Non-pigmented ciliary epithelial cell (primary cell): ENCODE data around the gene CREBBP.

Source experiments
- DNase-seq: peaks from one replicate; pipeline ENCODE4 v3.0.0-alpha.2; 2010; ENCODE audit warnings: low read depth

Gene CREBBP

GRCh38 chr16:3824121-3824795 lies 56.3 kb downstream of the CREBBP start:
- no peak for DNase-seq

- no peak for DNase-seq
Measured at GRCh38 chr16:3823427-3823826, 57.1 kb downstream of the CREBBP start.

- no peak for DNase-seq
Measured at GRCh38 chr16:3822366-3823045, 58.0 kb downstream of the CREBBP start.

- no peak for DNase-seq
Measured at GRCh38 chr16:3821184-3821583, 59.3 kb downstream of the CREBBP start.

- peak; percentile 92 for DNase-seq
Measured at GRCh38 chr16:3819746-3820724, 60.5 kb downstream of the CREBBP start.

- DNase-seq, result no peak
Measured at GRCh38 chr16:3819175-3819527, 61.4 kb downstream of the CREBBP start.

- no peak for DNase-seq
Measured at GRCh38 chr16:3816326-3816725, 64.2 kb downstream of the CREBBP start.

GRCh38 chr16:3814755-3815154 lies 65.8 kb downstream of the CREBBP start:
- DNase-seq, result no peak

- DNase-seq, result no peak
Measured at GRCh38 chr16:3812469-3813172, 67.9 kb downstream of the CREBBP start.

- no peak for DNase-seq
Measured at GRCh38 chr16:3810818-3811217, 69.7 kb downstream of the CREBBP start.

- DNase-seq, result no peak
Measured at GRCh38 chr16:3810198-3810664, 70.3 kb downstream of the CREBBP start.

- DNase-seq, result no peak
Measured at GRCh38 chr16:3808308-3809063, 72.0 kb downstream of the CREBBP start.

- no peak for DNase-seq
Measured at GRCh38 chr16:3807425-3808123, 72.9 kb downstream of the CREBBP start.

GRCh38 chr16:3804426-3805016 lies 76.0 kb downstream of the CREBBP start:
- DNase-seq, result no peak

GRCh38 chr16:3800477-3801270 lies 79.8 kb downstream of the CREBBP start:
- no peak for DNase-seq

GRCh38 chr16:3800019-3800418 lies 80.5 kb downstream of the CREBBP start:
- DNase-seq, result no peak

GRCh38 chr16:3799354-3799753 lies 81.2 kb downstream of the CREBBP start:
- DNase-seq, result no peak

- DNase-seq, result no peak
Measured at GRCh38 chr16:3798838-3799237, 81.7 kb downstream of the CREBBP start.
